HEK293 (cell line): ENCODE measurements around the gene VAV2.

Source experiments
- BCL11A ChIP-seq: fragments of 450-650 bp; formaldehyde crosslinking; IDR thresholded peaks from 2 replicates; pipeline ENCODE4 v1.5.1; 2016; ENCODE audit warnings: low read depth, missing biosample characterization, missing genetic modification characterization
- RBAK ChIP-seq: fragments of 450-650 bp; formaldehyde crosslinking; IDR thresholded peaks from 2 replicates; pipeline ENCODE4 v1.5.1; 2016; ENCODE audit warnings: missing biosample characterization, missing genetic modification characterization
- ZNF121 ChIP-seq: fragments of 450-650 bp; formaldehyde crosslinking; IDR thresholded peaks from 2 replicates; pipeline ENCODE4 v1.5.1; 2016; ENCODE audit warnings: missing biosample characterization, missing genetic modification characterization
- ZNF510 ChIP-seq: fragments of 450-650 bp; formaldehyde crosslinking; IDR thresholded peaks from 2 replicates; pipeline ENCODE4 v1.5.1; 2018; ENCODE audit warnings: mild to moderate bottlenecking, missing genetic modification characterization, missing biosample characterization; ENCODE audit not compliant: insufficient replicate concordance
- ZNF624 ChIP-seq: fragments of 450-650 bp; formaldehyde crosslinking; IDR thresholded peaks from 2 replicates; pipeline ENCODE4 v1.5.1; 2017; ENCODE audit warnings: missing biosample characterization, missing genetic modification characterization
- ZNF660 ChIP-seq: fragments of 450-650 bp; IDR thresholded peaks from 2 replicates; pipeline ENCODE4 v1.5.1; 2018; ENCODE audit warnings: missing biosample characterization, mild to moderate bottlenecking, missing genetic modification characterization
- ZNF791 ChIP-seq: fragments of 450-650 bp; formaldehyde crosslinking; IDR thresholded peaks from 2 replicates; pipeline ENCODE4 v1.5.1; 2016; ENCODE audit warnings: missing biosample characterization, missing genetic modification characterization
- TF ChIP-seq, protein P1 (sequence below): fragments of 450-650 bp; formaldehyde crosslinking; IDR thresholded peaks from 2 replicates; pipeline ENCODE4 v1.5.1; 2016; ENCODE audit warnings: missing biosample characterization, missing genetic modification characterization

DNA sequence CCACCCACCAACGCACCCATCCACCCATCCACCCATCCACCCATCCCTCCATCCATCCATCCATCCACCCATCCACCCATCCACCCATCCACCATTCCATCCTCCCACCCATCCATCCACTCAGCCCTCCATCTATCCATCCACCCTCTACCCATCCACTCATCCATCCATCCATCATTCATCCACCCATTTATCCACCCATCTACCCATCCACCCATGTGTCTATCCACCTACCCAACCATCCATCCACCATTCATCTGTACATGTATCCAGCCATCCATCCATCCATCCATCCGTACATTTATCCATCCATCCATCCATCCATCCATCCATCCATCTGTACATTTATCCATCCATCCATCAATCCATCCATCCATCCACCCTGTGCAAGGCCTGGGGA, 11.1 kb upstream of the VAV2 start:
- no peak for TF ChIP-seq ZNF624 (tag by site-specific recombination)
- TF ChIP-seq, protein P1, sequence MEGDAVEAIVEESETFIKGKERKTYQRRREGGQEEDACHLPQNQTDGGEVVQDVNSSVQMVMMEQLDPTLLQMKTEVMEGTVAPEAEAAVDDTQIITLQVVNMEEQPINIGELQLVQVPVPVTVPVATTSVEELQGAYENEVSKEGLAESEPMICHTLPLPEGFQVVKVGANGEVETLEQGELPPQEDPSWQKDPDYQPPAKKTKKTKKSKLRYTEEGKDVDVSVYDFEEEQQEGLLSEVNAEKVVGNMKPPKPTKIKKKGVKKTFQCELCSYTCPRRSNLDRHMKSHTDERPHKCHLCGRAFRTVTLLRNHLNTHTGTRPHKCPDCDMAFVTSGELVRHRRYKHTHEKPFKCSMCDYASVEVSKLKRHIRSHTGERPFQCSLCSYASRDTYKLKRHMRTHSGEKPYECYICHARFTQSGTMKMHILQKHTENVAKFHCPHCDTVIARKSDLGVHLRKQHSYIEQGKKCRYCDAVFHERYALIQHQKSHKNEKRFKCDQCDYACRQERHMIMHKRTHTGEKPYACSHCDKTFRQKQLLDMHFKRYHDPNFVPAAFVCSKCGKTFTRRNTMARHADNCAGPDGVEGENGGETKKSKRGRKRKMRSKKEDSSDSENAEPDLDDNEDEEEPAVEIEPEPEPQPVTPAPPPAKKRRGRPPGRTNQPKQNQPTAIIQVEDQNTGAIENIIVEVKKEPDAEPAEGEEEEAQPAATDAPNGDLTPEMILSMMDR (tag by site-specific recombination): no peak
- TF ChIP-seq ZNF510 (tag by site-specific recombination): no peak
- no peak for TF ChIP-seq ZNF660 (tag by site-specific recombination)
- no peak for TF ChIP-seq ZNF791 (tag by site-specific recombination)
- no peak for TF ChIP-seq ZNF121 (tag by site-specific recombination)
- TF ChIP-seq BCL11A (tag by site-specific recombination): no peak
- TF ChIP-seq RBAK: no peak
